GM19467 (cell line): ENCODE measurements around the gene CCDC61.

Source experiments
- ATAC-seq: cut with Tn5 transposase; IDR thresholded peaks from one replicate; pipeline ENCODE4 v1.9.1; 2021; ENCODE audit warnings: mild to moderate bottlenecking, moderate library complexity; ENCODE audit not compliant: unreplicated experiment

Gene CCDC61

GRCh38 chr19:46036744-46037128, 41.5 kb downstream of the CCDC61 start:
- ATAC-seq, result no peak

- ATAC-seq, result no peak
These were observed 44.9 kb downstream of the CCDC61 start for GRCh38 chr19:46040125-46040524.

- no peak for ATAC-seq
These were observed 45.8 kb downstream of the CCDC61 start, which contains the start of gene IGFL4 for GRCh38 chr19:46040952-46041500. TSS of gene IGFL4 (minus strand) at chr19:46041002. CDS start at chr19:46040962, 40 bp downstream.

- ATAC-seq, result no peak
These were observed 47.1 kb downstream of the CCDC61 start for GRCh38 chr19:46042252-46042883.

- no peak for ATAC-seq
These were observed 48.3 kb downstream of the CCDC61 start for GRCh38 chr19:46043519-46043918.

- no peak for ATAC-seq
These were observed 54.3 kb downstream of the CCDC61 start for GRCh38 chr19:46049597-46049996.

- ATAC-seq, result no peak
These were observed 57.6 kb downstream of the CCDC61 start for GRCh38 chr19:46052896-46053295.

GRCh38 chr19:46056536-46056935, 61.3 kb downstream of the CCDC61 start:
- ATAC-seq, result no peak

- ATAC-seq, result no peak
These were observed 63.5 kb downstream of the CCDC61 start for GRCh38 chr19:46058778-46059177.

- ATAC-seq, result no peak
These were observed 64.7 kb downstream of the CCDC61 start for GRCh38 chr19:46060012-46060411.

- no peak for ATAC-seq
These were observed 67.9 kb downstream of the CCDC61 start for GRCh38 chr19:46063201-46063600.

- no peak for ATAC-seq
These were observed 70.3 kb downstream of the CCDC61 start for GRCh38 chr19:46065486-46066071.

- no peak for ATAC-seq
These were observed 71.2 kb downstream of the CCDC61 start for GRCh38 chr19:46066471-46066870.

- ATAC-seq, result no peak
These were observed 72.4 kb downstream of the CCDC61 start for GRCh38 chr19:46067691-46068090.
